Smooth muscle cell (in vitro differentiated cells): ENCODE measurements around the gene SPTBN1. TPM values are rescaled to one million over a fixed set of nuclear protein-coding genes. Genes with fewer than 3 reads are reported as not detected.

ENCODE experiments used
- DNase-seq: peaks from one replicate; lab custom pipeline; 2025; ENCODE audit not compliant: unreplicated experiment; lab: John Stamatoyannopoulos, UW
- H2AFZ ChIP-seq: fragments of 200-600 bp; sonication (generic); 2 replicates; pipeline ENCODE4 v1.6.0; 2016; ENCODE audit warnings: antibody characterized with exemption, low read depth, mild to moderate bottlenecking
- H3F3A ChIP-seq: fragments of 200-600 bp; sonication (generic); 2 replicates; pipeline ENCODE4 v1.6.0; 2017; ENCODE audit warnings: antibody characterized with exemption, low read depth
- H3K27ac ChIP-seq: fragments of 200-600 bp; sonication (generic); 2 replicates; pipeline ENCODE4 v1.5.1; 2016; ENCODE audit warnings: low read depth, mild to moderate bottlenecking
- H3K27me3 ChIP-seq: fragments of 200-600 bp; sonication (generic); 2 replicates; pipeline ENCODE4 v1.6.1; 2016; ENCODE audit warnings: low read depth, mild to moderate bottlenecking
- H3K36me3 ChIP-seq: fragments of 200-600 bp; sonication (generic); 2 replicates; pipeline ENCODE4 v1.5.1; 2016; ENCODE audit warnings: low read depth
- H3K4me1 ChIP-seq: fragments of 200-600 bp; sonication (generic); 2 replicates; pipeline ENCODE4 v1.5.1; 2016; ENCODE audit warnings: low read depth
- H3K4me2 ChIP-seq: fragments of 200-600 bp; sonication (generic); 2 replicates; pipeline ENCODE4 v1.6.0; 2016; ENCODE audit warnings: mild to moderate bottlenecking
- H3K4me3 ChIP-seq: fragments of 200-600 bp; sonication (generic); 2 replicates; pipeline ENCODE4 v1.5.1; 2016; ENCODE audit warnings: mild to moderate bottlenecking
- H3K79me2 ChIP-seq: fragments of 200-600 bp; sonication (generic); 2 replicates; pipeline ENCODE4 v1.6.0; 2016; ENCODE audit warnings: low read depth, mild to moderate bottlenecking
- H3K9ac ChIP-seq: fragments of 200-600 bp; sonication (generic); 2 replicates; pipeline ENCODE4 v1.6.0; 2016; ENCODE audit warnings: low read depth
- H3K9me3 ChIP-seq: fragments of 200-600 bp; sonication (generic); replicated peaks from 2 replicates; pipeline ENCODE4 v1.5.1; 2016; ENCODE audit warnings: low read depth
- H4K20me1 ChIP-seq: fragments of 200-600 bp; sonication (generic); 2 replicates; pipeline ENCODE4 v1.6.0; 2016; ENCODE audit warnings: low read depth
- CTCF ChIP-seq: fragments of 200-600 bp; sonication (generic); IDR thresholded peaks from 2 replicates; pipeline ENCODE4 v1.5.1; 2017; ENCODE audit warnings: borderline replicate concordance, mild to moderate bottlenecking, antibody characterized with exemption; ENCODE audit not compliant: insufficient read depth, poor library complexity, severe bottlenecking
- WGBS: methylation state at CpG from one replicate; pipeline ENCODE4 v1.1.7; 2016; ENCODE audit warnings: low lambda C conversion rate; 5-methylcytosine and 5-hydroxymethylcytosine counted together
- polyA plus RNA-seq: library from polyadenylated mRNA; unstranded; fragments of >200 nt; fragmentation: Nextera tagmentation; extraction: Ambion mirVana; gene quantifications from 2 replicates; pipeline ENCODE4 v1.2.1, GENCODE V29; 2016
- total RNA-seq: library from RNA; depleted of rRNA; stranded (reverse); fragments of >200 nt; gene quantifications from 2 replicates; pipeline ENCODE4 v1.2.3, GENCODE V29; 2014

The SPTBN1 gene
- total and polyA plus RNA-seq, 2 experiments from 2014 or later, result 78.7 to 186 TPM

- Histone ChIP-seq H3K36me3 (no peaks in the 10 kb centered on the region), H3K4me1 (peaks cover 11% of the 10 kb centered on the region), H4K20me1 (peaks cover 100% of the 10 kb centered on the region), H2AFZ (no peak overlapping the region), H3K4me2 (no peak overlapping the region), H3K27ac (no peak overlapping the region), H3K4me3 (no peak overlapping the region), H3K27me3 (no peaks in the 10 kb centered on the region), H3K79me2 (peaks cover 99% of the 10 kb centered on the region), H3K9me3 (no peaks in the 10 kb centered on the region), H3K9ac (no peak overlapping the region), H3F3A (peaks cover 3% of the 10 kb centered on the region)
- 92% methylated on average over 3 of the region's 3 CpGs for WGBS
- no peak for DNase-seq
- no peak for TF ChIP-seq CTCF
Observed at GRCh38 chr2:54609647-54610046, 153.5 kb downstream of the SPTBN1 start.

DNA sequence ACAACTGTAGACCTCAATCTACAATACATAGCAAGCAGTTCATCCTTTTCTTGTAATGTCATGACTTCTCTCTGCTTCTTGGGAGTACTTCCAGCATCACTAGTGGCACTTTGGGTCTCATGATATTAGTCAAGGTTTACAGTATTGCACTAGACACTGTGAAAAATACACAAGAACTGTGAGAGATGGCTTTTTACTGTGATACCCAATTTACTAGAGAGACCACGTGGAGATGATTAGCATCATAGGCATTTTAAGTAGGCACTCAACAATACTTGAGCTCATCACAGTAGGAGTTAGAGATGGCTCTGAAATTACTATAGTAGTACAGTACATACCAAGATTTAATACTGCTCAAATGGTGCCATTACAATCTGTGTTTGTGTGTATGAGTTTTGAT lies 154.6 kb downstream of the SPTBN1 start:
- Histone ChIP-seq H3K9me3 (no peaks in the 10 kb centered on the region), H3K27ac (no peak overlapping the region), H2AFZ (no peak overlapping the region), H3K4me1 (peaks cover under 1% of the 10 kb centered on the region), H3K9ac (no peak overlapping the region), H3K27me3 (no peaks in the 10 kb centered on the region), H3F3A (peaks cover 3% of the 10 kb centered on the region), H3K4me3 (no peak overlapping the region), H4K20me1 (peaks cover 100% of the 10 kb centered on the region), H3K36me3 (no peaks in the 10 kb centered on the region), H3K4me2 (no peak overlapping the region), H3K79me2 (peaks cover 99% of the 10 kb centered on the region)
- WGBS, result 12% methylated on average over 1 of the region's 1 CpG
- TF ChIP-seq CTCF, result no peak
- DNase-seq, result no peak

DNA sequence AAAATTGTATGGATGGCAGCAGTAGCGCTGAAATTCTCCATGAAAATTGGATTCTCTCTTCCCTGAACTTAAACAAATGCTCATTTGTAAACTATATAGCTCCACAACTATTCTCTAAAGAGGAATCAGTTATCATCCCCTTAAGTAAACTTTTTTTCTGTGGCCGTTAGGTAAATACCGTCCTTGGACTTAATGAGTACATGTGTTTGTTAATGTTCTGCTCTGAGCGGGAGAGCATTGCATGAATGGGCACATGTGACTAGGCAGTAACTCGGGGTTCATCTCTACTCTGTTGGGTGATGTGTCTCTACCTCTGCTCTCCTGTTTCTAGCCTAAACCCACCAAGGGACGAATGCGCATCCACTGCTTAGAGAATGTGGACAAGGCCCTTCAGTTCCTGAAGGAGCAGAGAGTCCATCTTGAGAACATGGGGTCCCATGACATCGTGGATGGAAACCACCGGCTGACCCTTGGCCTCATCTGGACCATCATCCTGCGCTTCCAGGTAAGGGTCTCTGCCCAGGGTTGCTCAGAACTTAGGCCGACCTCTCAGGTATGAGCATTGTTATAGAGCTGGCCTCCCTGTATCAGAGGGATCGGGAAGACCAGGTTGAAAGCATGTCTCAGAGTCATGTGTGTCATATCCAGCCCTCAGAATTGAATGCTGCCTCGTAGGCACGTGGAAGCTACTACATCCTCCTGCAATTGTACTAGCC lies 155.9 kb downstream of the SPTBN1 start:
- DNase-seq, result no peak
- peaks cover 92% of the 10 kb centered on the region for H4K20me1 ChIP-seq

More for the DNA sequence above, 155.9 kb downstream of the SPTBN1 start:
- Histone ChIP-seq H3K27ac (no peak overlapping the region), H3K9ac (no peak overlapping the region), H3K27me3 (no peaks in the 10 kb centered on the region), H2AFZ (no peak overlapping the region), H3K9me3 (no peaks in the 10 kb centered on the region), H3K4me3 (no peak overlapping the region), H3K79me2 (peaks cover 99% of the 10 kb centered on the region), H3K4me2 (no peak overlapping the region), H3K36me3 (peaks cover 12% of the 10 kb centered on the region), H3K4me1 (no peaks in the 10 kb centered on the region), H3F3A (peaks cover 3% of the 10 kb centered on the region)
- TF ChIP-seq CTCF, result no peak
- WGBS, result 96% methylated on average over 14 of the region's 14 CpGs
